HEK293 (cell line): ENCODE data around the gene CAPN5.

Source experiments
- CTCF ChIA-PET: fragments of 350-600 bp; formaldehyde crosslinking; extraction: SDS; loops from one replicate; lab custom pipeline; 2021; ENCODE audit warnings: antibody characterized with exemption; lab: Yijun Ruan, JAX
- POLR2A ChIA-PET: fragments of 300-600 bp; formaldehyde crosslinking; extraction: SDS; loops from one replicate; lab custom pipeline; 2020; ENCODE audit warnings: antibody characterized with exemption, inconsistent platforms; lab: Yijun Ruan, JAX
- H3K27ac ChIP-seq: fragments of 200-500 bp; sonication (Bioruptor generic); 2 replicates; pipeline ENCODE4 v1.5.1; 2014; ENCODE audit warnings: low read depth, low read length, control low read depth, inconsistent platforms; ENCODE audit errors: extremely low read depth
- H3K36me3 ChIP-seq, 2 experiments: fragments of 200-500 bp in 1 of 2; sonication (Bioruptor generic) in 1 of 2; 1 replicate in 1 of 2; 2 replicates in 1 of 2; pipeline ENCODE4 v1.5.1; 2014 to 2017; ENCODE audit warnings: inconsistent platforms in 2 of 2, low read length in 2 of 2; ENCODE audit not compliant: control insufficient read depth in 2 of 2, insufficient read depth in 1 of 2
- H3K4me1 ChIP-seq: fragments of 200-500 bp; sonication (Bioruptor generic); 2 replicates; pipeline ENCODE4 v1.5.1; 2014; ENCODE audit warnings: mild to moderate bottlenecking, low read length, inconsistent platforms; ENCODE audit not compliant: control insufficient read depth, insufficient read depth
- H3K4me3 ChIP-seq: 2 replicates; pipeline ENCODE4 v1.5.1; 2011; ENCODE audit warnings: low read depth, mild to moderate bottlenecking, control low read depth, low read length, moderate library complexity
- H3K9me3 ChIP-seq: fragments of 200-500 bp; sonication (Bioruptor generic); 2 replicates; pipeline ENCODE4 v1.5.1; 2014; ENCODE audit warnings: low read depth, low read length, inconsistent platforms; ENCODE audit not compliant: control insufficient read depth, insufficient read depth
- BCL11A ChIP-seq: fragments of 450-650 bp; formaldehyde crosslinking; IDR thresholded peaks from 2 replicates; pipeline ENCODE4 v1.5.1; 2016; ENCODE audit warnings: low read depth, missing biosample characterization, missing genetic modification characterization
- GLI2 ChIP-seq: fragments of 450-650 bp; formaldehyde crosslinking; IDR thresholded peaks from 2 replicates; pipeline ENCODE4; 2017; ENCODE audit warnings: missing biosample characterization, missing genetic modification characterization, low read depth, borderline replicate concordance
- KLF7 ChIP-seq: fragments of 450-650 bp; formaldehyde crosslinking; IDR thresholded peaks from 2 replicates; pipeline ENCODE4 v1.5.1; 2016; ENCODE audit warnings: missing biosample characterization, missing genetic modification characterization, borderline replicate concordance
- PATZ1 ChIP-seq: fragments of 450-650 bp; formaldehyde crosslinking; IDR thresholded peaks from 2 replicates; pipeline ENCODE4 v1.5.1; 2016; ENCODE audit warnings: missing biosample characterization, missing genetic modification characterization
- PBX3 ChIP-seq: sonication (generic); formaldehyde crosslinking; IDR thresholded peaks from 2 replicates; pipeline ENCODE4 v1.8.1; 2022; ENCODE audit warnings: mild to moderate bottlenecking, moderate library complexity, missing genetic modification reagents
- REST ChIP-seq: fragments of 450-650 bp; formaldehyde crosslinking; IDR thresholded peaks from 2 replicates; pipeline ENCODE4 v1.5.1; 2016; ENCODE audit warnings: missing biosample characterization, missing genetic modification characterization
- SCRT1 ChIP-seq: fragments of 450-650 bp; formaldehyde crosslinking; IDR thresholded peaks from 2 replicates; pipeline ENCODE4 v1.5.1; 2016; ENCODE audit warnings: missing biosample characterization, missing genetic modification characterization, borderline replicate concordance
- WT1 ChIP-seq: fragments of 450-650 bp; formaldehyde crosslinking; IDR thresholded peaks from 2 replicates; pipeline ENCODE4 v1.5.1; 2016; ENCODE audit warnings: missing biosample characterization, missing genetic modification characterization
- ZBTB11 ChIP-seq: fragments of 450-650 bp; formaldehyde crosslinking; conservative IDR thresholded peaks from 2 replicates; pipeline ENCODE4 v1.5.1; 2016; ENCODE audit warnings: low read depth, missing biosample characterization, missing genetic modification characterization
- ZBTB20 ChIP-seq: fragments of 450-650 bp; formaldehyde crosslinking; IDR thresholded peaks from 2 replicates; pipeline ENCODE4 v1.5.1; 2016; ENCODE audit warnings: missing biosample characterization, missing genetic modification characterization
- ZBTB8A ChIP-seq: fragments of 450-650 bp; formaldehyde crosslinking; IDR thresholded peaks from 2 replicates; pipeline ENCODE4 v1.5.1; 2016; ENCODE audit warnings: missing biosample characterization, missing genetic modification characterization
- ZFP3 ChIP-seq: fragments of 450-650 bp; formaldehyde crosslinking; IDR thresholded peaks from 2 replicates; pipeline ENCODE4 v1.5.1; 2016; ENCODE audit warnings: low read depth, missing biosample characterization, missing genetic modification characterization
- ZNF18 ChIP-seq: fragments of 450-650 bp; formaldehyde crosslinking; IDR thresholded peaks from 2 replicates; pipeline ENCODE4 v1.5.1; 2016; ENCODE audit warnings: missing biosample characterization, missing genetic modification characterization
- ZNF23 ChIP-seq: fragments of 450-650 bp; formaldehyde crosslinking; IDR thresholded peaks from 2 replicates; pipeline ENCODE4 v1.5.1; 2016; ENCODE audit warnings: missing biosample characterization, missing genetic modification characterization, borderline replicate concordance
- ZNF544 ChIP-seq: fragments of 450-650 bp; formaldehyde crosslinking; IDR thresholded peaks from 2 replicates; pipeline ENCODE4 v1.5.0; 2017; ENCODE audit warnings: missing biosample characterization, missing genetic modification characterization
- ZNF558 ChIP-seq: fragments of 450-650 bp; formaldehyde crosslinking; IDR thresholded peaks from 2 replicates; pipeline ENCODE4 v1.5.1; 2016; ENCODE audit warnings: missing biosample characterization, missing genetic modification characterization
- ZNF621 ChIP-seq: fragments of 450-650 bp; formaldehyde crosslinking; IDR thresholded peaks from 2 replicates; pipeline ENCODE4 v1.5.1; 2017; ENCODE audit warnings: missing biosample characterization, missing genetic modification characterization
- ZNF626 ChIP-seq: fragments of 450-650 bp; sonication (Bioruptor Pico); formaldehyde crosslinking; IDR thresholded peaks from 2 replicates; pipeline ENCODE4 v1.5.1; 2018; ENCODE audit warnings: missing biosample characterization, missing genetic modification characterization, inconsistent platforms
- ZNF76 ChIP-seq: fragments of 450-650 bp; formaldehyde crosslinking; IDR thresholded peaks from 2 replicates; pipeline ENCODE4; 2016; ENCODE audit warnings: low read depth, missing biosample characterization, missing genetic modification characterization, borderline replicate concordance
- ZNF837 ChIP-seq: fragments of 450-650 bp; formaldehyde crosslinking; IDR thresholded peaks from 2 replicates; pipeline ENCODE4 v1.5.1; 2016; ENCODE audit warnings: missing biosample characterization, missing genetic modification characterization
- ZSCAN30 ChIP-seq: fragments of 450-650 bp; IDR thresholded peaks from 2 replicates; pipeline ENCODE4 v1.5.1; 2018; ENCODE audit warnings: missing biosample characterization, mild to moderate bottlenecking, missing genetic modification characterization, moderate library complexity
- ZXDB ChIP-seq: fragments of 450-650 bp; formaldehyde crosslinking; IDR thresholded peaks from 2 replicates; pipeline ENCODE4 v1.5.1; 2016; ENCODE audit warnings: missing biosample characterization, missing genetic modification characterization
- TF ChIP-seq, protein P1 (sequence below): fragments of 450-650 bp; formaldehyde crosslinking; IDR thresholded peaks from 2 replicates; pipeline ENCODE4 v1.5.1; 2016; ENCODE audit warnings: missing biosample characterization, missing genetic modification characterization

The CAPN5 gene

GRCh38 chr11:77152846-77153245 lies 86.1 kb downstream of the CAPN5 start (continued):
- TF ChIP-seq PATZ1 (tag by site-specific recombination) (no peak), ZSCAN30 (tag by site-specific recombination) (no peak), GLI2 (no peak), ZNF18 (no peak), BCL11A (tag by site-specific recombination) (no peak), ZNF23 (tag by site-specific recombination) (no peak), PBX3 (CRISPR knock-in tag) (no peak)

- CTCF ChIA-PET: no interaction called here
- TF ChIP-seq ZNF558 (tag by site-specific recombination): no peak
- no peak for TF ChIP-seq ZNF76 (tag by site-specific recombination)
- no peak for TF ChIP-seq ZNF837 (tag by site-specific recombination)
- no peak for TF ChIP-seq ZBTB20 (tag by site-specific recombination)
- TF ChIP-seq, protein P1, sequence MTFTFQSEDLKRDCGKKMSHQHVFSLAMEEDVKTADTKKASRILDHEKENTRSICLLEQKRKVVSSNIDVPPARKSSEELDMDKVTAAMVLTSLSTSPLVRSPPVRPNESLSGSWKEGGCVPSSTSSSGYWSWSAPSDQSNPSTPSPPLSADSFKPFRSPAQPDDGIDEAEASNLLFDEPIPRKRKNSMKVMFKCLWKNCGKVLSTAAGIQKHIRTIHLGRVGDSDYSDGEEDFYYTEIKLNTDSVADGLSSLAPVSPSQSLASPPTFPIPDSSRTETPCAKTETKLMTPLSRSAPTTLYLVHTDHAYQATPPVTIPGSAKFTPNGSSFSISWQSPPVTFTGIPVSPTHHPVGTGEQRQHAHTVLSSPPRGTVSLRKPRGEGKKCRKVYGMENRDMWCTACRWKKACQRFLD (tag by site-specific recombination): no peak
- no peak for TF ChIP-seq REST (tag by site-specific recombination)
- no peak for TF ChIP-seq ZNF544 (tag by site-specific recombination)
- no peak for TF ChIP-seq SCRT1
- no peak for TF ChIP-seq ZXDB (tag by site-specific recombination)
- no peak for TF ChIP-seq ZBTB8A (tag by site-specific recombination)
- TF ChIP-seq WT1 (tag by site-specific recombination): no peak
- no peak for TF ChIP-seq ZBTB11
- TF ChIP-seq ZNF621: no peak
- TF ChIP-seq ZNF626 (tag by site-specific recombination): no peak
- no peak for TF ChIP-seq KLF7 (tag by site-specific recombination)
- no peak for TF ChIP-seq ZFP3 (tag by site-specific recombination)
- no peak overlapping the region for H3K27ac ChIP-seq
- H3K4me3 ChIP-seq: no peak overlapping the region
- H3K9me3 ChIP-seq: no peaks in the 10 kb centered on the region
- H3K36me3 ChIP-seq: no peaks in the 10 kb centered on the region
- no peaks in the 10 kb centered on the region for H3K4me1 ChIP-seq
- POLR2A ChIA-PET: no interaction called here
Observed at GRCh38 chr11:77153276-77154185, 86.8 kb downstream of the CAPN5 start.
